ENCODE data around the gene KLHL1.

KLHL1 gene

GRCh38 chr13:69970520-69970919 is 137.7 kb downstream of the KLHL1 start:
- no peak overlapping the region for H3K4me3 ChIP-seq
- DNase-seq (ENCODE audit: low spot score in 2 of 2): no peak
- no peaks in the 10 kb centered on the region for H3K27me3 ChIP-seq (ENCODE audit: low read depth)
- in situ Hi-C loops (cut with MboI; ENCODE audit: low sequenced_read_pairs): no loop called here
- H3K36me3 ChIP-seq (replicated peaks): no peaks in the 10 kb centered on the region
- no peaks in the 10 kb centered on the region for H3K4me1 ChIP-seq
- H3K9me3 ChIP-seq: no peaks in the 10 kb centered on the region

- Histone ChIP-seq H3K9me3 (no peaks in the 10 kb centered on the region), H3K36me3 (replicated peaks) (no peaks in the 10 kb centered on the region), H3K4me3 (no peak overlapping the region), H3K27me3 (ENCODE audit: low read depth) (no peaks in the 10 kb centered on the region), H3K4me1 (peaks cover 3% of the 10 kb centered on the region; the same call in 1 of the 2 replicates)
- DNase-seq (ENCODE audit: low spot score in 2 of 2): no peak
- in situ Hi-C loops (cut with MboI; ENCODE audit: low sequenced_read_pairs): no loop called here
Measured at GRCh38 chr13:69959046-69959445, 149.2 kb downstream of the KLHL1 start.

- in situ Hi-C loops (cut with MboI; ENCODE audit: low sequenced_read_pairs): no loop called here
- no peak for DNase-seq (ENCODE audit: low spot score in 2 of 2)
- H3K9me3 ChIP-seq: no peaks in the 10 kb centered on the region
- H3K4me1 ChIP-seq: peaks cover 3% of the 10 kb centered on the region; the same call in 1 of the 2 replicates
- H3K27me3 ChIP-seq (ENCODE audit: low read depth): no peaks in the 10 kb centered on the region
- H3K4me3 ChIP-seq: no peak overlapping the region
- no peaks in the 10 kb centered on the region for H3K36me3 ChIP-seq (replicated peaks)
Measured at GRCh38 chr13:69956839-69957238, 151.4 kb downstream of the KLHL1 start.

GRCh38 chr13:69956349-69956748 is 151.9 kb downstream of the KLHL1 start:
- Histone ChIP-seq H3K4me3 (no peak overlapping the region), H3K9me3 (no peaks in the 10 kb centered on the region), H3K27me3 (ENCODE audit: low read depth) (no peaks in the 10 kb centered on the region), H3K4me1 (peaks cover 3% of the 10 kb centered on the region; the same call in 1 of the 2 replicates), H3K36me3 (replicated peaks) (no peaks in the 10 kb centered on the region)
- no peak for DNase-seq (ENCODE audit: low spot score in 2 of 2)
- in situ Hi-C loops (cut with MboI; ENCODE audit: low sequenced_read_pairs): no loop called here

- Histone ChIP-seq H3K4me3 (no peak overlapping the region), H3K27me3 (ENCODE audit: low read depth) (no peaks in the 10 kb centered on the region), H3K4me1 (peaks cover 3% of the 10 kb centered on the region; the same call in 1 of the 2 replicates), H3K9me3 (no peaks in the 10 kb centered on the region), H3K36me3 (replicated peaks) (no peaks in the 10 kb centered on the region)
- no peak for DNase-seq (ENCODE audit: low spot score in 2 of 2)
- in situ Hi-C loops (cut with MboI; ENCODE audit: low sequenced_read_pairs): no loop called here
Measured at GRCh38 chr13:69955271-69955670, 153.0 kb downstream of the KLHL1 start.

GRCh38 chr13:69951412-69951811 is 156.8 kb downstream of the KLHL1 start:
- DNase-seq (ENCODE audit: low spot score in 2 of 2): no peak
- no peak overlapping the region for H3K4me3 ChIP-seq
- no peaks in the 10 kb centered on the region for H3K36me3 ChIP-seq (replicated peaks)
- no peaks in the 10 kb centered on the region for H3K27me3 ChIP-seq (ENCODE audit: low read depth)
- H3K9me3 ChIP-seq: no peaks in the 10 kb centered on the region
- no peaks in the 10 kb centered on the region for H3K4me1 ChIP-seq
- in situ Hi-C loops (cut with MboI; ENCODE audit: low sequenced_read_pairs): no loop called here

GRCh38 chr13:69950160-69950559 is 158.1 kb downstream of the KLHL1 start:
- Histone ChIP-seq H3K4me3 (no peak overlapping the region), H3K36me3 (replicated peaks) (no peaks in the 10 kb centered on the region), H3K9me3 (no peaks in the 10 kb centered on the region), H3K27me3 (ENCODE audit: low read depth) (no peaks in the 10 kb centered on the region), H3K4me1 (no peaks in the 10 kb centered on the region)
- in situ Hi-C loops (cut with MboI; ENCODE audit: low sequenced_read_pairs): no loop called here
- DNase-seq (ENCODE audit: low spot score in 2 of 2): no peak

GRCh38 chr13:69948016-69948415 is 160.2 kb downstream of the KLHL1 start:
- Histone ChIP-seq H3K27me3 (ENCODE audit: low read depth) (no peaks in the 10 kb centered on the region), H3K9me3 (no peaks in the 10 kb centered on the region), H3K36me3 (replicated peaks) (no peaks in the 10 kb centered on the region), H3K4me3 (no peak overlapping the region), H3K4me1 (no peaks in the 10 kb centered on the region)
- in situ Hi-C loops (cut with MboI; ENCODE audit: low sequenced_read_pairs): loop anchor here (25.0 kb wide), 1 partner anchor 614 kb away; no protein-coding TSS in a partner anchor
- no peak for DNase-seq (ENCODE audit: low spot score in 2 of 2)

- no peaks in the 10 kb centered on the region for H3K36me3 ChIP-seq (replicated peaks)
- no peak overlapping the region for H3K4me3 ChIP-seq
- no peaks in the 10 kb centered on the region for H3K27me3 ChIP-seq (ENCODE audit: low read depth)
- H3K9me3 ChIP-seq: no peaks in the 10 kb centered on the region
- H3K4me1 ChIP-seq: no peaks in the 10 kb centered on the region
- in situ Hi-C loops (cut with MboI; ENCODE audit: low sequenced_read_pairs): loop anchor here (25.0 kb wide), 1 partner anchor 615 kb away; no protein-coding TSS in a partner anchor
- no peak for DNase-seq (ENCODE audit: low spot score in 2 of 2)
Measured at GRCh38 chr13:69947582-69947981, 160.7 kb downstream of the KLHL1 start.

- Histone ChIP-seq H3K9me3 (no peaks in the 10 kb centered on the region), H3K4me3 (no peak overlapping the region), H3K36me3 (replicated peaks) (no peaks in the 10 kb centered on the region), H3K4me1 (no peaks in the 10 kb centered on the region), H3K27me3 (ENCODE audit: low read depth) (no peaks in the 10 kb centered on the region)
- in situ Hi-C loops (cut with MboI; ENCODE audit: low sequenced_read_pairs): loop anchor here (25.0 kb wide), 1 partner anchor 616 kb away; no protein-coding TSS in a partner anchor
- DNase-seq (ENCODE audit: low spot score in 2 of 2): no peak
Measured at GRCh38 chr13:69946511-69946910, 161.7 kb downstream of the KLHL1 start.

- no peaks in the 10 kb centered on the region for H3K4me1 ChIP-seq
- peak; percentile 40 to 67 for DNase-seq (ENCODE audit: low spot score in 2 of 2)
Measured at GRCh38 chr13:69935043-69935442, 173.2 kb downstream of the KLHL1 start.

GRCh38 chr13:69928262-69928661 is 180.0 kb downstream of the KLHL1 start:
- Histone ChIP-seq H3K36me3 (replicated peaks) (no peaks in the 10 kb centered on the region), H3K4me3 (no peak overlapping the region), H3K27me3 (ENCODE audit: low read depth) (no peaks in the 10 kb centered on the region), H3K9me3 (no peaks in the 10 kb centered on the region), H3K4me1 (no peaks in the 10 kb centered on the region)
- in situ Hi-C loops (cut with MboI; ENCODE audit: low sequenced_read_pairs): loop anchor here (25.0 kb wide), 1 partner anchor 634 kb away; no protein-coding TSS in a partner anchor
- DNase-seq (ENCODE audit: low spot score in 2 of 2): no peak

More at GRCh38 chr13:69935043-69935442, 173.2 kb downstream of the KLHL1 start:
- no peaks in the 10 kb centered on the region for H3K36me3 ChIP-seq (replicated peaks)
- H3K4me3 ChIP-seq: no peak overlapping the region
- H3K9me3 ChIP-seq: no peaks in the 10 kb centered on the region
- in situ Hi-C loops (cut with MboI; ENCODE audit: low sequenced_read_pairs): loop anchor here (25.0 kb wide), 1 partner anchor 627 kb away; no protein-coding TSS in a partner anchor
- no peaks in the 10 kb centered on the region for H3K27me3 ChIP-seq (ENCODE audit: low read depth)

- Histone ChIP-seq H3K4me3 (no peak overlapping the region), H3K9me3 (no peaks in the 10 kb centered on the region), H3K4me1 (peaks cover 11% of the 10 kb centered on the region), H3K27me3 (ENCODE audit: low read depth) (no peaks in the 10 kb centered on the region), H3K36me3 (replicated peaks) (no peaks in the 10 kb centered on the region)
- peak; percentile 46 to 83 for DNase-seq (ENCODE audit: low spot score in 2 of 2)
- in situ Hi-C loops (cut with MboI; ENCODE audit: low sequenced_read_pairs): no loop called here
Measured at GRCh38 chr13:69921156-69921555, 187.1 kb downstream of the KLHL1 start.

GRCh38 chr13:69912630-69913029 is 195.6 kb downstream of the KLHL1 start:
- in situ Hi-C loops (cut with MboI; ENCODE audit: low sequenced_read_pairs): no loop called here
- H3K36me3 ChIP-seq (replicated peaks): no peaks in the 10 kb centered on the region
- H3K9me3 ChIP-seq: no peaks in the 10 kb centered on the region
- DNase-seq (ENCODE audit: low spot score in 2 of 2): no peak
- H3K4me1 ChIP-seq: peaks cover 4% of the 10 kb centered on the region
- no peaks in the 10 kb centered on the region for H3K27me3 ChIP-seq (ENCODE audit: low read depth)
- H3K4me3 ChIP-seq: no peak overlapping the region

GRCh38 chr13:69910800-69911199 is 197.5 kb downstream of the KLHL1 start:
- DNase-seq (ENCODE audit: low spot score in 2 of 2): peak in 1 of 2 experiments; percentile 54
- Histone ChIP-seq H3K4me1 (peaks cover 4% of the 10 kb centered on the region), H3K9me3 (no peaks in the 10 kb centered on the region), H3K27me3 (ENCODE audit: low read depth) (no peaks in the 10 kb centered on the region), H3K4me3 (no peak overlapping the region), H3K36me3 (replicated peaks) (no peaks in the 10 kb centered on the region)
- in situ Hi-C loops (cut with MboI; ENCODE audit: low sequenced_read_pairs): no loop called here

All from HAP-1 (cell line).